GOT3 (cell line): ENCODE measurements around the gene PCIF1.

ENCODE experiments used
- DNase-seq: peaks from one replicate; lab custom pipeline; 2025; ENCODE audit warnings: mixed read lengths; lab: John Stamatoyannopoulos, UW

The PCIF1 gene

DNA sequence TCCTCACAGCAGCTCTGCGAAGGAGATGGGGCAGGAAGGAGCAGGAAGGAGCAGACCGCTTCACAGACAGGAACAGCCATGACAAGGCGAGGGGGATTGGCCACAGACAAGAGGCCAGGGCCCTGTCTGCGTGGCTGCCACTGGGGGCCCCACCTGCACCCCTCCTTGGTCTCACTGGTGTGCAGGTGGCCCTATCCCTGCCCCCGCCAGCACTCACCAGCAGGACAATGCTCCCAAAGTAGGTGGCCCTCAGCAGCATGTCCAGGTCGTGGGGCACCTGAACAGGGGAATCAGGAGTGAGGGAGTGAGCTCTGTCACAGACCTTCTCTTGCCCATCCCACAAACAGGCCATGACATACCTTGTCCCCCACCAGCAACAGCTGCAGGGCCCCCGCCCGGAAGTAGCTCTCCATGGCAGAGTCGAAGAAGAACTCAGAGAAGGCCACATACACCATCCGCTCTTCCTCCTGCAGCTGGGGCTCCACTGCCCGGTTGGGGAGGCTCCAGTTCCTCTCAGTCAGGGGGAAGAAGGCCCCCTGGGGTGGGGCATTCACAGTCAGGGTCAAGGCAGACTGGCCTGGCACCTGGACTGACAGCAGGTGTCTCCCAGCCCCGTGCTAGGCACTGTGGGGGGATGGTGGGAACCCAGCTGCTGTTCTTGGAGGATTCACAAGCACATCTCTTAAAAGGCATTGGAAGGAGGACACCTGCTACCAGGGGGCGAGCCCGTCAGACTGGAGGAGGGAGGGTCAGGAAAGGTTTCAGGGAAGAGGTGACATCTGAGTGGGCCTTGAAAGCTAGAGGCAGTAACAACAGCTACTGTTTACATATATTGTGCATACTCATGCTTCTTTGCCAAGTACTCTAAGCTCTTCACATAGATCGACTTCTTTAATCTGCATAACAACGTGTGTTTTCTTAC lies 29.6 kb upstream of the PCIF1 start:
- no peak for DNase-seq

DNA sequence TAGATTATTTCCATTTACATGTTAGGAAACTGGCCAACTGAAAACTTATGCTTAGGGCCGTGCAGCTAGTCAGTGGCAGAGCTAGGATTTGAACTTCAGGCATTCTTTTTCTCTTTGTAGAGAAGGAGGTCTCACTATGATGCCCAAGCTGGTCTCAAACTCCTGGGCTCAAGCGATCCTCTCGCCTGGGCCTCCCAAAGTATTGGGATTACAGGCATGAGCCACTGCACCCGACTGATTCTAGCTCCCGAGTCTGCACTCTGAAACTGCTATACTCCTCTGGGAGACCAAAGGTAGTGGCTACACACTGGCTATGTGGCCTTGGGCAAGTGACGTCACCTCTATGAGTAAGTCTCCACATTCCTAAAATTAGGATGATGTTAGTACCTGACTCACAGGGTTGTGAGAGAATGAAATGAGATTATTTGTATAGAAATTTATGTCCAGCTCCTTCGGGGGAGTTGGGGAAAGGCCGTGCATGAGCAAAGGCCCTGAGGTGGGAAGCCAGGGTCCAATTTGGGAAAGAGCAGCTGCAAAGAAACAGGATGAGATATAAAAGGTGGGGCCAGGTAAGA lies 28.9 kb upstream of the PCIF1 start:
- peak; percentile 51 for DNase-seq

DNA sequence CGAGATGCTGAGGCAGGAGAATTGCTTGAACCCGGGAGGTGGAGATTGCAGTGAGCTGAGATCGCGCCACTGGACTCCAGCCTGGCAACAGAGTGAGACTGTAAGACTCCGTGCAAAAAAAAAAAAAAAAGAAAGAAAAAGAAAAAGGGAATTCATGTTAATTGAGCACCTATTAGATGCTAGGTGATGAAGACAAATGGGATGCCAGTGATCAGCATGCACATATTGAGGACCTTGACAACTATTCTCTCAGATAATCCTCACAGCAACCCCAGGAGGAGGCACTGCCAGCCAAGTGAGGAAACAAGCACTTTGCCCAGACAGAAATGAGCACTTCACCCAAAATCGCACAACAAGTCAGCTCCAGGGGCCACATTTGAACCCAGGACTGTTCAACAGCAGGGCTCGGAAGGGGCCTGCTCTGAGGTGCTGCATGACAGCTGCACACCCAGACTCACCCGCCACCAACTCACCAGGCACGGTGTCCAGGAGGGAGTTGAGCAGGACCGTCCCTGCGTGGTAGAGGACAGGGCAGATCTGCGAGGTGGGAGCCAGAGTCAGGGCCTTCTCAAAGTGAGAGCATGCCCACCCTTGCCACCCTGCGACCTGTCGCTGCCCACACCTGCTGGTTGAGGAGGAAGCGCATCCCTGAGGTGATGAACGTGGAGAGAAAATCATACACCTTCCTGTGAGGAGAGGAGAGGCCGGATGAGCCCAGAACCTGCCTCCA lies 27.1 kb upstream of the PCIF1 start:
- no peak for DNase-seq

DNA sequence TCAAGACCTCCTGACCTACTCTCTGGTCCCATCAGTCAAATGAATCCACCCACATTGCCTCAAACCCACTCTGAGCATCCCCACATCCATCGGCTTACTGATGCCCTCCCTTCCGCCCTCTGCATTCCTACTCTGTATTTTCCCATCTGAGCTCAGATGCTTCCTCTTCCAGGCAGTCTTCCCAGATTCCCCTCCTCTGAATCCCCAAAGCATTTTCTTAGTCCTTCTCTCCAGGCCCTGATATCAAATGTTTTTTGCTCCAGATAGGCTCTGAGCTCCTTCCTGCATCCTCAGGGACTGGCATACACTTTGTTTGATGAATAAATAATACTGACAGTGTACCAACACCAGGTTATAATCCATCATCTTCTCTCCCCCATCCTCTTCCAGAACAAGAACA lies 26.4 kb upstream of the PCIF1 start:
- no peak for DNase-seq

DNA sequence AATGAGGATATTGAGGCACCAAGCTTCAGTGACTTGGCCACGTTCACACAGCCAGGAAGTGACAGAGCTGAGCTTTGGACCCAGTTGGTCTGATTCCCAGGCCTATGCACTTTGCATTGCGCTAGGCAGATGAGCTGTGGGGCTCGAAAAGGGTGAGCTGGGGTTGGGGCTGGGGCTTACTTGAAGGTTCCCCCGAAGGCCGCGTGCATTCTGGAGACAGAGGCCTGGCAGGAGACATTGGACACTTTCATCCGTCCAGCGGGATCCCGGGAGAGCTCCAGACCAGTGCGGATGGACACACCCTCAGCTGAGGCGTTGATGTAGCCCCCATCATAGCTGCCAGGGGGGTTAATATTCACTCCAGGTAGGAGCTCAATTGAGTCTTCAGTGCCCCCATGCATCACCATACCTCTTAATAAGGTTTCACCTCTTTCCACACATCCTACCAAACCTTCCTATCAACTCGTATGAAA lies 25.1 kb upstream of the PCIF1 start:
- no peak for DNase-seq

DNA sequence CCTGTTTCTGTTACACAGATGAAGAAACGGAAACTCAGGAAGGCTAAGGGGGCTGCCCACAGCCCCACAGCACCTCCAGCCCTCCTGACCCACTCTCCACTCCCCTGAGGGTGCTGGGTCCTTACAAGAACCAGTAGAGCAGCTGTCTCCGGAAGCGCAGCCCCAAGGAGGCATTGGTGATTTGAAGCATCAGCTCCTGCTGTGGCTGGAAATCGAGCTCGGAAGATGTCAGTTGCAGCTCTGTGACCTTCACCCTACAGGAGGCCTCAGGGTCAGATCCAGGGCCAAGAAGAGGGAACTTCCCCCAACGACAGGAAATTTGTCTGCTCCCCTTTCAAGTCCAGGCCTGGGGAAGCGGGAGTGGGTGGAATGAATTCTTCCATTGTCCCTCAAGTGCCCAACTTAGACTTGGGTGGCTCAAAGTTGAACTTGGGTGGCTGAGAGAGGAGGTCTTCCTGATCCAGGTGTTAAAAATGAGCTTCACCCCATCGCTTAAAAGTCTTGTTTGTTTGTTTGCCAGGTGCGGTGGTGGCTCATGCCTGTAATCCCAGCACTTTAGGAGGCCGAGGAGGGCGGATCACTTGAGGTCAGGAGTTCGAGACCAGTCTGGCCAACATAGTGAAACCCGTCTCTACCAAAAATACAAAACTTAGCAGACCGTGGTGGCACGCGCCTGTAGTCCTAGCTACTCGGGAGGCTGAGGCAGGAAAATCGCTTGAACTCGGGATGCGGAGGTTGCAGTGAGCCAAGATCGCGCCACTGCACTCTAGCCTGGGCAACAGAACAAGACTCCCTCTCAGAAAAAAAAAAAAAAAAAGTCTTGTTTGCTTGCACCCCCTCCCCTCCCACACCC lies 24.4 kb upstream of the PCIF1 start:
- no peak for DNase-seq

DNA sequence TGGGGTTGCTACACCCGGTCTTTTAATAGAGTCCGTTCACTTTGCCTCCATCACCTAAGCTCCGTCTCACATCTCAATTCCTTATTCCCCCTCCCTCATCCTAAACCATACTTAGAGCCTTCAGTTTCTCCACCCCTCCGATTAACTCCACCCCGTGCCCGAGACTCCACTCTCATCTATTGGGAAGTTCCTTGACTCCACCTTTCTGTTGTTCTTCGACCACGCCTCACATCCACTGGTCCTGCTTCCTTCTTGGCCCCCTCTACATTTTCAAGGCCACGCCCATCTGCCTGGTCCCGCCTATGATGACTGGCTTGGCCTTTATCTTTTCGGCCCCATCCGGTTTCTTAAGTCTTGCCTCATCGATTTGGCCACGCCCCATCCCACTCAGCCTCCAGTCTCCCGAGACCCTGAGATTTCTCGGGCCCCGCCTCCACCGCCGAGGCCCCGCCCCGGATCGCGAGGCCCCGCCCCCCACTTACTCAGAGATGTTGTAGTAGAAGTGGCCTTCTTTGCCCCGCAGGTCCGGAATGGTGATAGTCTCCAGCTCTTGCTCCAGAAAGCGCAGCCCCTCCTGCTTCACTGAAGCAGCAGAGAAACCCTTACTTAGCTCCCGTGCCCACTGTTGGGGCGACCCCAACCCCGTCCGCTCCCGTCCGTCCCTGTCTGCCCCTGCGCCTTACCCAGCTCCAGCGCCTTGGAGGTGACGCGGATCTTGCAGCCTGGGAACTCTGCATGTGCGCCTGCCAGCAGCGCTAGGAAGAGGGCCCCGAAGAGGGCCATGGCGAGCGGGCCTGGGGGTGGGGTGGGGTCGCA lies 23.6 kb upstream of the PCIF1 start:
- DNase-seq = peak; percentile 92

DNA sequence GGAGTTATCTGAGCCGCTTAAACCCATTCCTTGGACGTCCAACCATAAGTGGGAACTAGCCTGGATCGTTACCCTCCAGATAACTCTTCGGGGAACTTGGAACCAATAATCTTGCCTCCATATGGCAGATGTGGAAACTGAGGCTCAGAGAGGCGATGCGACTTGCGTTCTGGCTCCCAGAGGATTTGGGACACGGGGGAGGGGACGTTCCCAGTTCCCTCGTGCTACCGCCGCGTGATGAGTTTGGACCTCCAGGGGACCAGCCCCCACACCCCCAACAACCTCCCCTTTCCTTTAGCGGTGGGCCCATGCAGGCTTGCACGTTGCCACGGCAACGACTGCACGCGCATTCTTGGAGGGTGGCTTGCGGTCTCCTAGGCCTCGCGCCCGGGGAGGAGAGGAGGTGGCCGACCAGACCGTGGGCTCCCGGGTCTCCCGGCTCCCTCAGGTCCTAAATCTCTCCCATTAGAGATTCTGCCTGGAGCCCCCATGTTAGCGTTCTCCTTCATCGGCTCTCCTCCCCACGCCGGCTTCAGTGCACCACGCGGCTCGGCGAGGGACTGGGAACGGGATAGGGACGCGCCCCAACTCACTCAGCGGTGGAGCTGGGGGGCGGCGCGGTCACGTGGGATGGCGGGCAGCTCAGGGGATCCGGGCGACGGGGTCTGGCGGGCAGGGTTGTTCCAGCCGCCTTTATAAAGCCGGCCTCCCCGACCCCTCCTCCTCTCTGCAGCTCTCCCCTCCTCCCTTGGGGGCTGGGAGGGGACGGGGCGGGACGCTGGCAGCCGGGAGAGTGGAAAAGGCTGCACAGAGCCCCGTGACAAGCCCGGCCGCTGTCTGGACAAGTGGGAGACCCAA lies 22.8 kb upstream of the PCIF1 start, which contains the start of gene PLTP:
TSS of gene PLTP (minus strand) at position 670 of the 858 bp plus-strand sequence. CDS start 703 bp downstream, outside the sequence.
- no peak for DNase-seq

DNA sequence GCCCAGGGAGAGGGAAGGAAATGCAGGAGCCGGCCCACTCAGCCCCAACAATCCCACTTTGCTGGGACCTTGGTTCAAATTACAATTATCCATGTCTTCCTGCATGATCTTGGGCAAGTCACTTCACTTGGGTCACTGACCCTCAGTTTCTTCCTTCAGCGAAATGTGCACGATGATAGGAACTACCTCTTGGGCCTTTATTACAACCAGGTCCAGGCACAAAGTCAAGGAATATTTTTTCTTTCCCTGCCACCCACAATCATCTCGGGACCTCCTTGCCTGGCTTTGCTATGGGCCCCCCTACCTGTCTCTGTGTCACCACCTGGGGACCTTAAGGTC lies 22.2 kb upstream of the PCIF1 start:
- DNase-seq = no peak

DNA sequence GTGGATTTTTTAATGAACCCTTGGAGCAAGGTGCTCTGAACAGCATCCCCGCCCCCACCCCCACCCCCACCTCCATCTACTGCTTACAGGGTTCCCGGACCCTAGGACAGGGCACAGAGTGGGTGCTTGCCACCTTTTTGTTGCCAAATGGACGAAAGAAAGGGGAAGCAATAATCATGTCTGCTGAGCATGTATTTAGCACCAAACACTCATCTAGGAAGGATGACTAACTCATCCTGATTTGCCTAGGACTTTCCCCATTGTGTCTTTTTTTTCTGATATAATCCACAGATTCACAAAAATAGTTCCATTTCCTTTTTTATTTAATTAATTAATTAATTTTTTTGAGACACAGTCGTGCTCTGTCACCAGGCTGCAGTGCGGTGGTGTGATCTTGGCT lies 21.4 kb upstream of the PCIF1 start:
- DNase-seq = no peak

DNA sequence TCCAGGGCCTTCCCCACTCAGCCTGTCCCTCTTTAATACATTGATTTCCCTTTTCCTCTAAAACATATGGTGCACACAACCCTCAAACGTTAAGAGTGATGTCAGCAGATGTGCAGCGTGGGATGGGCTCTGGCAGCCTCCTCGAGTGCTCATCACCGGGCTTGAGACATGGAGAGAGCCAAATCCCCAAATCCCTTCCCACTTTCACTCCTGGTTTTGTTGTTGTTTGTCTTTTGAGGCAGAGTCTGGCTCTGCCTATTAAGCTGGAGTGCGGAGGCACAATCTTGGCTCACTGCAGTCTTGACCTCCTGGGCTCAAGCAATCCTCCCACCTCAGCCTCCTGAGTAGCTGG lies 16.7 kb upstream of the PCIF1 start:
- no peak for DNase-seq

DNA sequence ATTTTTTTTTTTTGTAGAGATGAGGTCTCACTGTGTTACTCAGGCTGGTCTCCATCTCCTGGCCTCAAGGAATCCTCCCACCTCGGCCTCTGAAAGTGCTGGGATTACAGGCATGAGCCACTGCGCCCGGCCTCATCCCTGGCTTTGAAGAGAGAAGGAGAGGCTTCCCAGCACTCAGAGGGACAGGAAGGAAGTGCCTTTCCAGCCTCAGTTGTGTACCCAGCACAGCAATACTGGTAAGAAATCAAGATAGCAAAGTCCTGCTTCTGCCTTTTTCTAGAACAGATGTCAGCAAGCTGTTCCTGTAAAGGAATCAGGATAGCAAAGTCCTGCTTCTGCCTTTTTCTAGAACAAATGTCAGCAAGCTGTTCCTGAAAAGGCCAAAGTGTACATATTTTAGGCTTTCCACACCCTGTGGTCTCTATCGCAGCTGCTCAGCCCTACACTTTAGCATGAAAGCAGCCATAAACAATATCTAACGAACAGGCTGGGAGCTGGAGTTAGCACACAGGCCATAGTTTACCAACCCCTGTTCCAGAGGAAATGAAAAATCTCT lies 16.2 kb upstream of the PCIF1 start:
- DNase-seq = no peak

DNA sequence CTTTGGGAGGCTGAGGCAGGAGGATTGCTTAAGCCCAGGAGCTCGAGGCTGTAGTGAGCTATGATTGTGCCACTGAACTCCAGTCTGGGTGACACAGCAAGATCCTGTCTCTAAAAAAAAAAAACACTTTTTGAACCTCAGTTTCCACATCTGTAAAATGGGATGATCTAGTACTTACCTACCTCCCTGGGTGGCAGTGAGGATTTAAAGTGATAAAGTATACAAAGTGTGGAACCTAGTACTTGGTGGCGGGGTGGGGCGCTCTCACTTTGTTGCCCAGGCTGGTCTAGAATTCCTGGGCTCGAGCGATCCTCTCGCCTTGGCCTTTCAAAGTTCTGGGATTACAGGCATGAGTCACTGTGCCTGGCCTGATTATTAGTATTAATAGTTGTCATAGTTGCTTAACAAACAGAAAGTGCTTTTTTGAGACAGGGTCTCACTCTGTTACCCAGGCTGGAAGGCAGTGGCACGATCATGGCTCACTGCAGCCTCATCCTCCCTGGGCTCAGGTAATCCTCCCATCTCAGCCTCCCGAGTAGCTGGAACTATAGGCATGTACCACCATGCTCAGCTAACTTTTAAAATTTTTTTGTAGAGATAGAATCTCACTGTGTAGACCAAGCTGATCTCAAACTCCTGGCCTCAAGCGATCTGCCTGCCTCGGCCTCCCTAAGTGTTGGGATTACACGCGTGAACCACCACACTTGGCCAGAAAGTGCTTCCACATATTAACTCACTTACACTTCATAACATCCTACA lies 15.5 kb upstream of the PCIF1 start:
- DNase-seq = no peak

DNA sequence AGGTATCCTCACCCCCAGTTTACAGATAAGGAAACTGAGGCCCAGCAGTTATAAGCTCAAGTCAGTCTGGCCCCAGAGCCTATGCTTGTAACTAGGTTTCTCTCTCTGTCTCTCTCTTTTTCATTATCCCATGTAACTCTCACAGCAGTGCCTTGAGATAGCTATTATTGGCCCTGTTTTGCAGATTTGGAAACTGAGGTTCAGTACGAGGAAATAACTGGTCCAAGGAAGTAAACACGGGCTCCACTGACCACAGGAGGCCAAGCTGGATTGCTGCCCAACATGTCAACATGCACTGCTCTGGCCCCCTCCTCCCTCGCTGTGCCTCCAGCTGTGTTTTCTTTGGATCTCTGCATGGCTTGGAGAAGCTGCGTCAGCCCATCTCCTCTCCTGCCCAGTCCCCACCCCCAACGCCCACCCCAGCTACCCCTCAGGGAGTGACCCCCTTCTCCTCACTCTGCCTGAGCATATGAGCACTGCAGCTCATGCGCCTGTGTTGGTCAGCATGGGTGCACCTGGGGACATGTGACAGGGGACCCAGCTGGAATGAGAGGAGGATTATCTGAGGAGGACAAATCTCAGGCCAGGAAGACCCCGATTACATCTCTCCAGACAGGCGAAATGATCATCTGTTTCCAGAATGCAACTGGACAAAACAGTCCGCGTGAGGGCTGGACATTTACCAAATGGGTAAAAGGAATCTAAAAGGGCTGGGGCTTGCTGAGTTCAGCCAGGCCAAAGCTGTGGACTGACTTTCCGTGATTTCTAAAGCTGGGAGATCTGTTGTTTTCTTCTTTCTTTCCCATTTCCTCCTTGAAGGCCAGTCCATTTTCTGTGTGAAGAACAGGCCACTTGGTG lies 14.7 kb upstream of the PCIF1 start:
- no peak for DNase-seq

DNA sequence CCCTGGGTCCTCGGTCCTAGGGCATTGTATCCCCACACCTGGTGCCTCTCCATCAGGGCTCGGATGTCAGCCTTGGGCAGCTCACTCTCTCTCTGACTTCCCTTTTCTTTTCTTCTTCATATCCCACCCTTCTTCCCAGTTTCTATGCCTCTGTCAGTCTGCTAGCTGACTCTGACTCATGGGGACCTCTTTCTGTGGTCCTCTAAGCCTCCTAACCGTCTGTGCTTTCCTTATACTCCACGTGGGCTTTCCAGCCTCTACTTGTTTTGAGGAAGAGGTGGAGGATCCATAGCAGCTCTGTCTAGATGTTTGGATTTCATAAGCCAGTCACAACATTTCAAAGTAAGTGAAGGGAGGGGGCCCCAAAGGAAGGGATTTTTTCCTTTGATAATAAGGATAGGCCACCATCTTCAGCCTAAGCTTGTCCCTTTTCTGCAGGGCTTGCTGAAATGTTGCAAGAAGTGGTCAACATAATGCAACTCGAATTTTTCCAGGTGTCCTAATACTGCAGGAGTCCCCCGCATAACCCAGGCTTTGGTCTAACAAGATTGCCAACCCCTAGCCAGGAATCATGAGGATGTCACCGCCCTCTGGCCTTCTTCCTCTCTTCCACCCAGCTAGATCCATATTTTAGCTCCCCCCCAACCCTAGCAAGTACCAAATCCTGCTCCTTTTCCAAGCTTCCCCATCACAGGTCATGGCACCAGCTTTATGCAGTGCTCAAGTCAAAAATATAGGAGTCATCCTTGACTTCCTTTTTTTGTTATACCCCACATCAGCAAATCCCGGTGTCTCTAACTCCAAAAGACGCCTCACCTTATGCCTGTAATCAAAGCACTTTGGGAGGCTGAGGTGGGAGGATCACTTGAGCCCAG lies 13.8 kb upstream of the PCIF1 start:
- no peak for DNase-seq

DNA sequence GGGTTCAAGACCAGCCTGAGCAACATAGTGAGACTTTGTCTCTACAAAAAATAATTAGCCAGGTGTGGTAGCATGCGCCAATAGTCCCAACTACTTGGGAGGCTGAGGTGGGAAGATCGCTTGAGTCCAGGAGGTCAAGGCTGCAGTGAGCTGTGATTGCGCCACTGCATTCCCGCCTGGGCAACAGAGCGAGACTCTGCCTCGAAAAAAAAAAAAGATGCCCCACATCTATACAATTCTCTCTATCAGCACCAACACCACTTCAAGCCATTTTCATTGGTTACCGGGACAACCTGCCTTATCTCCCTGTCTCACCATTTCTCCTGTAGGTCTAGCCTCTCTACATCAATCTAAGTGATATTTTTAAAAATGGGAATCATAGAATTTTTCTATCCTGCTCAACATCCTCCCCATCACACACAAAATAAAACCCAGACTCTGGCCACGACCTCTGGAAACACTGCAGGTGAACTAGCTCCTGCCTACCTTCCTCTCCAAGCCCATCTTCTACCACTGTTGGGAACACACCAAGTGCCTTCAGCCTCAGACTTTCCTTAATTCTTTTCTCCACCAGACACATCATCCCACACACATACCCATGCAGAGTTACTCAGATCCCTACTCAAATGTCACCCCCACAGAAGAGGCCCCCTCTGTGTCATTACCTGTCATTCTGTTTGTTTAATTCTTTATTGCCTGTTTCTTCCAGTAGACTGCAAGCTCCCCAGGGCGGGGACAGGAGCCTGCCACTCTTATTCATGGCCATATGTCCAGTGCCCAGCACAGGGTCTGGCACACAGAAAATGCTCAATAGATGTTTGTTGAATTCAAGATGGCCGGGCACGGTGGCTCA lies 12.9 kb upstream of the PCIF1 start:
- DNase-seq = no peak
